GM19397 (cell line): Measurements from ENCODE around the gene ATL3.
"Not testable (repeated sequence)": the region's sequence is repeated elsewhere in the genome, so short reads cannot be mapped to it uniquely, and the experiment has no call there.

Experiments
- ATAC-seq: cut with Tn5 transposase; IDR thresholded peaks from one replicate; pipeline ENCODE4 v1.9.1; 2021; ENCODE audit warnings: mild to moderate bottlenecking, moderate library complexity; ENCODE audit not compliant: unreplicated experiment

ATL3 gene

GRCh38 chr11:63623513-63624140, 47.5 kb downstream of the ATL3 start:
- ATAC-seq, result no peak

GRCh38 chr11:63622323-63622722, 48.9 kb downstream of the ATL3 start:
- ATAC-seq, result no peak

GRCh38 chr11:63621071-63621470, 50.1 kb downstream of the ATL3 start:
- ATAC-seq, result no peak

- ATAC-seq, result no peak
Measured at GRCh38 chr11:63619967-63620366, 51.2 kb downstream of the ATL3 start.

- not testable (repeated sequence) for ATAC-seq
Measured at GRCh38 chr11:63617686-63618085, 53.5 kb downstream of the ATL3 start.

GRCh38 chr11:63616953-63617352, 54.2 kb downstream of the ATL3 start:
- no peak for ATAC-seq

DNA sequence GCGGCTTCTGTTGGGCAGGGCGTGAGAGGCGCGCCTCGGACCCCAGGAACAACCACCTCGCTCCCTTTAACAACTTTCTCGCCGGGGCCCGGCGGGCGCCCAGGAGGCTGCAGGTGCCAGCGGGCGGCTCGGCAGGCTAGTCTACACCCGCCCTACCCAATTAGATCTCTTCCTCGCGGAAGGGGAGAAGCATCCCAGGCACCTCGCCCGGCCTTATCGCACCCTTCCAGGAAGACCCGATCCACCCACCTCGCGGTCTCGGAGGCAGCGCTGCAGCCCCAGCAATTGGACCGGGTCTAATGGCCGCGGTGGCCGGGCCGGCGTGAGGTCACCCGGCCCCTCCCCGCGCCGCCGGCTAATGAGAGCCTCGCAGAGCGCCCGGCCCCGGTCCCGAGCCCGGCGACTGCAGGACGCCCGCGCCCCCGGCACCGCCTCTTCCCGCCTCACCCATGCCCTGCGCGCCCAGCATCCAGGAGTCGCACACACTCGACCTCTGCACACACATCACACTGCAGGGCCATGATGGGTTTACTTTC, 57.0 kb downstream of the ATL3 start, which contains the start of gene PLAAT3:
Gene PLAAT3 (minus strand): TSS at position 298 of the 536 bp plus-strand sequence. CDS start 419 bp downstream, outside the sequence.
- peak; percentile 44 for ATAC-seq

- ATAC-seq, result peak; percentile 31
Measured at GRCh38 chr11:63613517-63614135, 57.5 kb downstream of the ATL3 start.

GRCh38 chr11:63612181-63612580, 59.0 kb downstream of the ATL3 start:
- no peak for ATAC-seq

DNA sequence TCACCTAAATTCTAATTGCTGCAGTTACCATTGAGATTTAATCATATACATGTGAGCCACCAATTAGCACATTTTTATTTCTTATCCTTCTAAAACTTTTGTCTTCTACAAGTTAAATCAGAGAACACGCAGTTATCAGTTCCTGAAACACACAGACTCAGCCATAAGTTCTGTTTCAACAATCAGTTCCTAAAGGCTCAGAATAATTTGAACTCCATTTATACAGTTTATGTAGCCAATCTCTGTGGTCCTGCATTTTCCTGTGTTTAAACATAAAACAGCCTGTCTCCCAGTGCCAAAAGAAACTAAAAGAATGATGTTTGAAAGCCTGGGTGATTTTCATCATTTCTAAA, 59.8 kb downstream of the ATL3 start:
- ATAC-seq, result no peak

DNA sequence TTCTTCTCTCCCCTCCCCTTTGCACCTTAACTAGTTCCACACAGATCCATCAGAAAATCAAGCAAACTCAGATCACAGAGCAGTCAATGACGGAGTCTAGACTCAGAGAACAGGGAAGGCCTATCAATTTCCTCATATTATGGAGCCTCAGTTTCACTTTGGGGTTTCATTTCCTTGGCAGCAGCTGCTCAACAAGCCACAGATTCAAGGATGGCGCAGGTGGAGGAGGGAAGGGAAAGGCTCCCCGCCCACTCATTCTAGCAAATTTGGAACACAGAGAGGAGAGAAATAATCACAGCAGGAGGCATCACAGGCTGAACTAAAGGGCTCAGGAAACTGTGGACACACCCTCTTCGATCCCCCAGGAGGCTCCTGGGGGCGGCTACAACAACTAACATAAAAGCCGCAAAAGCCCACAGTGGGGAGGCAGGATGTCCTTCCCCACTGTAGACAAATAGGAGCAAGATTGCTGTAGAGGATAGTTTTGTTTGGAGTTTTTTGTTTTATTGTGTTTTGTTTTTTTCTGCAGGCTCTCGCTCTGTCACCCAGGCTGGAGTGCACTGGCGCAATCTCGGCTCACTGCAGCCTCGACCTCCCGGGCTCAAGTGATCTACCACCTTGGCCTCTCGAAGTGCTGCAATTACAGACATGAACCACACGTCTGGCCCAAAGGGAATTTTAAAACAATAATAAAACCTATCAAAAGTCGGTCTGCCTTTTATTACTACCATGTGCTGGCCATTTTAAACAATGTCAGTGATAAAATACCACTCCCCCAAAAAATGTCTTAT, 60.4 kb downstream of the ATL3 start:
- no peak for ATAC-seq

DNA sequence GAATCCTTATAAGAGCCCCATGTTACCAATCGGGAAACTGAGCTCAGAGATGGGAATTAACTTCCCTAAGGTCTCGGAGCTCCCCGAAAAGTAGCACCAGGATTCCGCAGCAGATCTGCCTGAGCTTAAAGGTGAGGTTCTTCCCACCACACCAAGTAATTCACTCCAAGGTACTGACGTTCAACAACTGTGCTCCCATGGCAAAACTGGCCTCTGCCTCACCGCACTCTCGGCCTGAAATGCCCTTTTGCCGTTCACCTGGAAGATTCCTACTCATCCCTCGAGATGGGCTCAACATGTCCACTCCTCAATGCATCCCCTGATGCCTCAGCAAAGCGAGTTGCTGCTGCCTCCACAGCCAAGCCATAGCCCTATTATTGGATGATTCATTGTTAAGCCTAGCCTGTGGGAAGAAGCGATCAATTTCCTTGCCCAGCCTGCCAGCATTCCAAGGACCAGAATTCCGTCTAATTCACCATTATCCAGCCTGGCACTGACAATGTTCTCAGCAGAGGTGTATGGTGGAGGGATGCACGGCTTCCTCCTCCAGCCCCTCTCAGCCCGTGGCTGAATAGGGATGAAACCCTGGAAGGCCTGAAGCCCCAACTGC, 61.1 kb downstream of the ATL3 start:
- no peak for ATAC-seq

- no peak for ATAC-seq
Measured at GRCh38 chr11:63609536-63609935, 61.6 kb downstream of the ATL3 start.

DNA sequence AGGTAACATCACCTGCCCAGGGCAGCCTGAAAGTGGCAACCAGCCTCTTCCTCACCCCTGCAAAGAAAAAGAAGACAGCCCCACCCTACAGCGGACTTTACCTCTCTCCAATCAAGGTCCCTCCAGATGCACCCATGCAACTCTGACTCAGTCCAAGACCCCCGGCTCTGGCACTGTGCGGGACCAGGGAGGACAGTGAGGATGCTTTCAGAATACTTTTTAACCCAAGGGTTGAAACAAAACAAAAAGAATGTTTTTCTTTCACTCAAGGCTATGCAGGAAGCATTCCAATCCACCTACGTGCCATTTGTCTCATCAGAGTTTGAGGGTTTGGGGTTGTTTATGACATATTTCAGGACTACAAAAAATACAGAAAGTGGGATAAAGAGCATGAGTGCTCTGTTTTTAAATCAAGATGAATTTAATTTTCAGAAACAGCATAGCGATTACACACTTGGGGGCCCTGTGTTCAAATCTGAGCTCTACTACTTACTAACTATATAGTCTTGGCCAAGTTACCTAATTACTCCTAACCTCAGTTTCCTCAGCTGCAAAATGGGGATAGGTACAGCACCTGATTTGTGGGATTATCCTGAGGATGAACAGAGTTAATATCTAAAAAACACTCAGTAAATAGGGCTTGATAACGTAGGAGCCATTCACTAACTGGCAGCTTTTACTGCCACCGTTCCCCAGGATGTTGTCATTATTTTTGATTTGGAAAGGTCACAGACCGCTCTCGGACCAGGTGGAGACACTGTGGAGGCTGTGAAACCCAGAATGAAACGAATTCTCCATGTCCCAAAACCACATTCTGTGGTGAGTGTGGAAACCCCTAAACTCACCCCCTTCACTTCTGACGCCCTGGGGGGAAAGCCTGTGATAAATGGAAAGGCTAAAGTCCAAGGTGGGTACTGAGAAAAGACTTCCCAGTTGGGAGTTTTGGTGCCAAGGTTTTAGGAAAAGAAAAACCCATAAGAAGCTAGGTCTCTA, 62.5 kb downstream of the ATL3 start:
- ATAC-seq, result no peak

DNA sequence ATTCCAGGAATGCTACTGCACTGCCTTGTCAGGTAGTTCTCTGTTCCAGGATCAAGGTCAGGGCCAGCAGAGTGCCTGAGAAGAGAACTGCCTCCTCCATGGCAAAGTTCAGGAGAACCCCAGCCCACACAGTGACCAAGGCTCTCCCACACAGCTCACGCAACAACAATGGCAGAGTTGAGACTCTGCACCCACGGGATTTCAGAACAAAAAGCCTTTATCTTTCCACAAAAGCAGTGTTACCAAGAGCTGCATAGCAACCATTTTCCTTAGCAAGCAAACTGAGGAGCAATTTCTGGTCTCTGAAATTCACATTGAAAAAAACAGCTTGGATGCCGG, 68.0 kb downstream of the ATL3 start:
- ATAC-seq, result no peak

GRCh38 chr11:63602290-63603179, 68.6 kb downstream of the ATL3 start:
- ATAC-seq, result not testable (repeated sequence)

DNA sequence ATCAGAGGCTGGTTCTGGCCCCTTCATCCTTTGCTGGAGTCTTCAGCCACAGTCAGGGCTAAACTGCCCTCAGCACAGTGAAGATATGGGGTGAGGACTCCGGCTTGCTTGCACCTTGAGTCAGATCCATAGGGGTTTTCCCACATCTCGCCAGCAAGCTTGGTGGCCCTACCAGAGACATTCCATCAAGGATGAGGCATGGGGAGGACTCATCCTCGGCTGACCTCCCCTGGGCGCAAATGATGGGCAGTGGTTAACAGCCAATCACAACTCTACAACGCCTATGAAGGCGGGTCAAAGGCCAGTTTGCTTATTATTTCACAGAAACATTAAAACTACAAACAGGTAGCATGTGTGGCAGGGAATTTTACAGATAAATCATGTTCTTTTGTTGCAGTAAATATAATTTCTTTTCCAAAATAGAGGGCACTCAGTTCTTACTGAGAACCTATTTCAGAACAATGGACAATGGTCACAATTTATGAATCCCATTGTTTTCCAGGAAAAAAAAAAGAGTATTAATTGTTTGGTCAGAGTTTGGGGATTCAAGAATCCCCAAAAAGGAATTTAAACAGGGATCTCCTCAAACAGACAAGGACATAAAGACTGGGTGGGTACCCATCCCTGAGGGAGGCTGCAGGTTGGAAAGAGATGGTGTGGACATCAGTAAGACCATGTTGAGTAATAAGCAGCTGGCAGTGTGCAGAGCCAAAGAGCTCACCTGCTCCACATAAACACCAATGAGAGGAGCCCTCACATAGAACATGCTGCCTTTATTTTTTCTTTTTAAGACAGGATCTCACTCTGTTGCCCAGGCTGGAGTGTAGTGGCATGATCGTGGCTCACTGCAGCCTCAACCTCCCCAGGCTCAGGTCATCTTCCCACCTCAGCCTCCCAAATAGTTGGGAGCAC, 71.7 kb downstream of the ATL3 start:
- ATAC-seq, result no peak

GRCh38 chr11:63598556-63598955, 72.6 kb downstream of the ATL3 start:
- ATAC-seq, result no peak
